Measurements from ENCODE around the gene TTC23L.
"Not testable (repeated sequence)": the region's sequence is repeated elsewhere in the genome, so short reads cannot be mapped to it uniquely, and the experiment has no call there.

GRCh38 chr5:34830827-34831226 lies 8.1 kb upstream of the TTC23L start:
- TF ChIP-seq CREB1 (CRISPR knock-in tag; IDR thresholded peaks at IDR 0.05; ENCODE audit: low read depth); REST (IDR thresholded peaks at IDR 0.05; ENCODE audit: unreplicated experiment); CTCF (conservative IDR thresholded peaks at IDR 0.05; ENCODE audit: low read depth in 2 of 2); POLR2AphosphoS5 (IDR thresholded peaks at IDR 0.05; ENCODE audit: low read depth); EZH2 (IDR thresholded peaks at IDR 0.05; ENCODE audit: low read depth, unreplicated experiment); JUNB (IDR thresholded peaks at IDR 0.05; ENCODE audit: unreplicated experiment); EZH2phosphoT487 (IDR thresholded peaks at IDR 0.05; ENCODE audit: unreplicated experiment); ZNF331 (CRISPR knock-in tag; IDR thresholded peaks at IDR 0.05; ENCODE audit: low read depth); ZNF462 (CRISPR knock-in tag; IDR thresholded peaks at IDR 0.05); STAT1 (IDR thresholded peaks at IDR 0.05; ENCODE audit: unreplicated experiment); NANOG (IDR thresholded peaks at IDR 0.05; ENCODE audit: borderline replicate concordance); ZNF114 (CRISPR knock-in tag; IDR thresholded peaks at IDR 0.05): not testable (repeated sequence)
